GM19025 (cell line): ENCODE data around the gene NCOA7.
"Not testable (repeated sequence)": the region's sequence is repeated elsewhere in the genome, so short reads cannot be mapped to it uniquely, and the experiment has no call there.

Experiments used
- ATAC-seq: cut with Tn5 transposase; IDR thresholded peaks from one replicate; pipeline ENCODE4 v1.9.1; 2021; ENCODE audit warnings: mild to moderate bottlenecking, low read depth, moderate library complexity; ENCODE audit not compliant: unreplicated experiment

The NCOA7 gene

DNA sequence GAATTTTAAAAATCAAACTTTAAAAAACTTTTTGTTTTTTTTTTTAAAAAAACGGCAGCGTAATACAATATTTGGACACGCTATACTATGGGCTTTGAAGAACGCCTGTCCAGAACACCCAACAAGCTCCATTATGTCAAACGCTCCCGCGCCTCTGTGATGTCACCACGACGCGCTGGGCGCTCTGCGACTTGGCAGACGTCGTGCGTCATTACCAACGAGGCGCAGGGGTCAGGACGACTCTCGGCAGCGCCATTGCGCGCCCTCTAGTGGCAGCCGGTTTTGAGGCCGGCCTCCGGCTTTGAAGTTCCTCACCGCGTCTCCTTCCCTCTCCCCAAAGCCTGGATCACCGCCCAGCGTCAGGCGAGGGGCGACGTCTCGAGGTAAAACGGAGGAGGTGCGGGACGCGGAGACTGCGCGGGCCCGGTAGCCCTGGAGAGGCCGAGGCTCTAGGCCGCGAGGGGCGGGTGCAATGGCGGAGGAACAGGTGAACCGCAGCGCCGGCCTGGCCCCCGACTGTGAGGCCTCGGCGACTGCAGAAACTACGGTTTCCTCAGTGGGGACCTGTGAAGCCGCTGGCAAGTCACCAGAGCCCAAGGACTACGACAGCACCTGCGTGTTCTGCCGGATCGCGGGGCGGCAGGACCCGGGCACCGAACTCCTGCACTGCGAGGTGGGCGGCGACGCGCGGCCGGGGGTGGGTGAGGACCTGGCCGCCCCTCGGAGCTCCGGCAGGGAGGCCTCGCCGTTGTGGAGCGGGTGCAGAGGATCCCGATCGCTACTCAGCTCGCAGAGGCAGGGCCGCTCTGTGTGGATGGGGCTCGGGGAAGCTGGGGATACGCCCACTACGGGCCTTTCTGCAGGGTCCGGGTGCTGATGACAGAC lies 166.0 kb downstream of the NCOA7 start, which contains the start of gene HINT3:
Gene HINT3 (plus strand): TSS at position 265 of the 885 bp plus-strand sequence. CDS start 208 bp downstream, at position 473.
- peak; percentile 90 for ATAC-seq

DNA sequence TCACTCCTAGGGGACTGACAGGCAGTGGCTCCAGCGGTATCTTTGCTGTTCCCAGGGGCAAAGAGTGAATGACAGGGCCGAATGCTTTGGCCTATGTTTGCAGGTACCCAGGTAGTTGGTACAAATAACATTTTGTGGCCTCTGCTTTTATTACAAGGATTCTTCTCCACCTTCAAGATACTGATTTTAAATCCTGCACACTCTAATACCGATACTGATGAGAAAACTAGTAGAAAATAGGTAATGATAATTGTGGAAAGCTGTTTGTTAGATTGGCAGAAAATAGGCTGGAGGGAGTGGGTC lies 166.6 kb downstream of the NCOA7 start:
- no peak for ATAC-seq

DNA sequence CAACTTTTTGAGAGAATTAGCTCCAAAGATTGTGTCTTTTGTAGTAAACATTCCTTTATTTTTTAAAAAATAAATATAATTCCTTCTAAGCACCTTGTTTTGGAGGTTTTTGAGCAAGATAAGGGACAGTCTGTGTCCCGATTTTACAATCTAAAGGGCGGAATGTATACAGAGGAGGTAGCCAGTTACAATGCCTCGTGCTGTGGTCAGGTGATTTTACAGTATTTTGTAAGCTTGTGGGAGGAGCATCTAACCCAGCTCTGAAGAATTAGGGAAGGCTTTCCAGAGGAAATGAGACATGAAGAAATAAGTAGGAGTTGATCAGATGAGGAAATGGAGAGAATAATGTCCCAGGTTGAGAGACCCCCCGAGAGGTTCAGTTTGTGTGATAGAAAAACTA lies 167.1 kb downstream of the NCOA7 start:
- ATAC-seq: no peak

GRCh38 chr6:125959041-125959440 lies 168.3 kb downstream of the NCOA7 start:
- no peak for ATAC-seq

GRCh38 chr6:125961117-125961516 lies 170.4 kb downstream of the NCOA7 start:
- ATAC-seq: no peak

DNA sequence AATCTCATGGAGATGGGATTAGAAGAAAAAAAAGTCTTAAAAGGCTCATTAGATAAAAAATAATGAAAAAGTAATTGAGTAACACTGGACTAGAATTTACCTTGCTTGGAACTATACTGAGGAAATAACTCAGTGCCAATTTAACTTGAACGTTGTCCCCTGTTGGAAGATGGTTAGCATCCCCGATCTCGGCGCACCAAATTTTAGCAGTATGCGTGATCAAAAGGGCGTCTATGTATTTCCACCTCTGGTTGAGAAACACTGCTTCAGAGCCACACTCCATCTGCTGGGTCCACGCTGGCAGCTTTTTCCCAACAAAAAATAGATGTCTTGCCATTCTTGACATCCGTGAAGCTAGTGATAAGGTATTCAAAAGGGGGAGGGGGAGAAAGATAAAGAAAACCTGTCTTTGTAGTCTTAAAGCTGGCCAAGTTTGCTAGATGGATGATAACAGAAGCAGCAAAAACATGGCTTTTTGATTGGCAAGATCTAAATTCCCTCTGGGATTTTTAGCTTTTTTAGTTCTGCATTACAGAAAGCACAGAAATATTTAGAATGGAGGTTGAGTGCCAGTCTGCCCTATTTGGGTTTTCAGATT lies 172.2 kb downstream of the NCOA7 start:
- no peak for ATAC-seq

DNA sequence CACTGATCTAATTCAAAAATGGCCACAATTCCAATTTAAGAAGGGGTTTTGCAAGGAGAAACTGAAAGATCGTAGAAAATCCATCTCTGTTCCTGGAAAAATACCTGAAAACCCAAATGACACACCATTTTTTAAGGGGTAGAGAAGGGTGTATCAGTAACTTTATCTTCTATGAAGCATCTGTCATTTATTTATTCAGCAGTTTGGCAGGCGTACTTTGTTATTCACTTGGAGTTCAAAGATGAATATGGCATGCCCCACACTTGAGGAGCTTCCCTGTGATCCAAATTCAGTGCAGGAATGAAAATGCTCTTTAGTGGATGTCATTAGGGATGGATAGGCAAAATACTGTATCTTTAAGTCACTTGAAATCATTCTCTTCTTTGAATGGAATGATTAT lies 173.1 kb downstream of the NCOA7 start:
- ATAC-seq: no peak

GRCh38 chr6:125966569-125966968 lies 175.8 kb downstream of the NCOA7 start:
- ATAC-seq: no peak

GRCh38 chr6:125968493-125968892 lies 177.7 kb downstream of the NCOA7 start:
- ATAC-seq: no peak

GRCh38 chr6:125970760-125971159 lies 180.0 kb downstream of the NCOA7 start:
- ATAC-seq: no peak

DNA sequence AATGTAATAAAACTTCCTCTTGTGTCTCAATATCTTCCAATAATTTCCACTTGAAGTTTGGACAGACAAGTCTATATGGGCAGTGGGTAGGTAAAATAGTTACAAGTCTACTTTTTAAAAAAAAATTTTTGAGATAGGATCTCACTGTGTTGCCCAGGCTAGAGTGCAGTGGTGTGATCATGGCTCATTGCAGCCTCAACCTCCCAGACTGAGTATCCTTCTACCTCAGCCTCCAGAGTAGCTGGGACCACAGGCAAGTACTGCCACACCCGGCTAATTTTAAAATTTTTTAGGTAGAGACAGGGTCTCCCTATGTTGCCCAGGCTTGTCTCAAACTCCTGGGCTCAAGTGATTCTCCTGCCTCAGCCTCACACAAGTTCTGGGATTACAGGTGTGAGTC lies 181.7 kb downstream of the NCOA7 start:
- ATAC-seq: not testable (repeated sequence)

DNA sequence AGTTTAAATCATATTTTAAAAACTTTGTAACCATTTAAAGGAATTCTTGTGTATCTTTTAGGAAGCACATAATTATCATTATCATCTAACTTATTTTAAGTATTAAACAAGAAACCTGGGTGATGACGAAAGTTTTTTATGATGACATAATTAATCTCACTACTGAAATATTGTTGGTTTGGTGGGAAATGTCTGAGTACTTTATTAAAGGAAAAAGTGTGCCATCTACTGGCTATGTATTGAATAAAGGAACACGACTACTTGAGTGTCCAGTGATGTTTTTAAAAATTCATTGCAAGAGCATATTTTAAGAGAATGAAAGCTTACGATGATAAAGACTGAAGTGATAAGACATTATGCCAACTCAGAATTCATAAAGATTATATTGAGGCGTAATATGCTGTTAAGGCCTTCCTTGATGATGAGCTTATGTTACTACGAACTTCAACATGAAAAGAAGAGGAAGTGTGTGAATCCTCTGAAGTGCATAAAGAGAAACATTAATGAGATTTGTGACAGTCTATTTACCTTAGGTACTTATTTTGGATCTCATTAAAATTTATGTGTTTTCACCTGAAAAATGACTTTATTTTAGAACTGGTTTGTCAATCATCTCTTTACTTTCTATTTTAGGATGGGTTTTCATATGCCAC lies 183.6 kb downstream of the NCOA7 start:
- ATAC-seq: peak; percentile 82

- no peak for ATAC-seq
These were observed 188.3 kb downstream of the NCOA7 start for GRCh38 chr6:125979101-125979500.
